Adrenal gland (tissue), 5 donors: ENCODE data around the gene MAP2K5.

ENCODE experiments used
- CTCF ChIP-seq, 6 experiments: fragments of 450-650 bp in 4 of 6; fragments of 200-600 bp in 2 of 6; sonication (generic) in 1 of 6; IDR thresholded peaks; 1 replicate in 5 of 6; 2 replicates in 1 of 6; pipeline versions ENCODE4 v1.5.1 to v1.8.0; 2016 to 2021; ENCODE audit warnings: antibody characterized with exemption in 6 of 6, mild to moderate bottlenecking in 2 of 6, moderate library complexity in 1 of 6
- POLR2A ChIP-seq, 2 donors: fragments of 450-650 bp; IDR thresholded peaks; one replicate each; pipeline ENCODE4 v1.6.1; 2017; ENCODE audit warnings: antibody characterized with exemption in 2 of 2, mild to moderate bottlenecking in 2 of 2, moderate library complexity in 1 of 2
- donor health status: DM: no; HTN: no; CAD: no.

GRCh38 chr15:67825881-67826716 lies 283.6 kb downstream of the MAP2K5 start:
- no peak for TF ChIP-seq CTCF (IDR thresholded peaks at IDR 0.05)
- no peak for TF ChIP-seq POLR2A (IDR thresholded peaks at IDR 0.05)
